ENCODE results near the gene LRRN2. TPM values are rescaled to one million over a fixed set of nuclear protein-coding genes. Genes with fewer than 3 reads are reported as not detected.

Gene LRRN2
- total and polyA plus RNA-seq, 2 donors (not counting 1 experiment from before 2014, with no cell fraction given), result not detected

GRCh38 chr1:204673209-204673608 is 12.3 kb downstream of the LRRN2 start:
- Histone ChIP-seq H3K27me3 (ENCODE audit: control insufficient read depth, insufficient read depth, low read length) (peaks cover 10% of the 10 kb centered on the region), H3K4me2 (ENCODE audit: extremely low read depth, insufficient read depth, low read length) (no peak overlapping the region), H3K79me2 (ENCODE audit: control insufficient read depth, insufficient read depth, low read length) (no peaks in the 10 kb centered on the region), H3K4me3 (replicated peaks in 1 of 4; ENCODE audit: control extremely low read depth in 1 of 4, insufficient read depth in 1 of 4, low read depth in 3 of 4, low read length in 4 of 4) (no peak overlapping the region), H3K27ac (ENCODE audit: insufficient read depth, low read length) (no peak overlapping the region), H2AFZ (ENCODE audit: low read length) (no peak overlapping the region), H3K36me3 (ENCODE audit: control insufficient read depth, insufficient read depth, low read length) (no peaks in the 10 kb centered on the region), H3K4me1 (ENCODE audit: control insufficient read depth, extremely low read depth, insufficient read depth, low read length) (peaks cover 7% of the 10 kb centered on the region), H3K9ac (ENCODE audit: insufficient read depth, low read length) (no peak overlapping the region), H4K20me1 (ENCODE audit: control insufficient read depth, extremely low read depth, insufficient read depth, low read length) (no peaks in the 10 kb centered on the region), H3K9me3 (ENCODE audit: control insufficient read depth, insufficient read depth, low read depth, low read length) (no peaks in the 10 kb centered on the region)
- TF ChIP-seq CTCF (conservative IDR thresholded peaks at IDR 0.05 in 1 of 2, IDR thresholded peaks at IDR 0.05 in 1 of 2; ENCODE audit: low read depth in 1 of 2, low read length in 2 of 2), result no peak
- DNase-seq (ENCODE audit: low read depth in 2 of 2), result no peak

GRCh38 chr1:204672482-204673121 is 12.9 kb downstream of the LRRN2 start:
- Histone ChIP-seq H4K20me1 (ENCODE audit: control insufficient read depth, extremely low read depth, insufficient read depth, low read length) (no peaks in the 10 kb centered on the region), H3K79me2 (ENCODE audit: control insufficient read depth, insufficient read depth, low read length) (no peaks in the 10 kb centered on the region), H2AFZ (ENCODE audit: low read length) (no peak overlapping the region), H3K27me3 (ENCODE audit: control insufficient read depth, insufficient read depth, low read length) (peaks cover 10% of the 10 kb centered on the region), H3K9ac (ENCODE audit: insufficient read depth, low read length) (no peak overlapping the region), H3K4me3 (replicated peaks in 1 of 4; ENCODE audit: control extremely low read depth in 1 of 4, insufficient read depth in 1 of 4, low read depth in 3 of 4, low read length in 4 of 4) (no peak overlapping the region), H3K27ac (ENCODE audit: insufficient read depth, low read length) (no peak overlapping the region), H3K9me3 (ENCODE audit: control insufficient read depth, insufficient read depth, low read depth, low read length) (no peaks in the 10 kb centered on the region), H3K36me3 (ENCODE audit: control insufficient read depth, insufficient read depth, low read length) (no peaks in the 10 kb centered on the region), H3K4me2 (ENCODE audit: extremely low read depth, insufficient read depth, low read length) (no peak overlapping the region), H3K4me1 (ENCODE audit: control insufficient read depth, extremely low read depth, insufficient read depth, low read length) (peaks cover 7% of the 10 kb centered on the region)
- TF ChIP-seq CTCF (conservative IDR thresholded peaks at IDR 0.05 in 1 of 2, IDR thresholded peaks at IDR 0.05 in 1 of 2; ENCODE audit: low read depth in 1 of 2, low read length in 2 of 2), result no peak
- TF ChIP-seq EZH2 (IDR thresholded peaks at IDR 0.05; ENCODE audit: low read length, missing control alignments), result no peak
- DNase-seq (ENCODE audit: low read depth in 2 of 2), result no peak

- no peaks in the 10 kb centered on the region for H3K36me3 ChIP-seq (ENCODE audit: control insufficient read depth, insufficient read depth, low read length)
- H3K4me3 ChIP-seq (replicated peaks in 1 of 4; ENCODE audit: control extremely low read depth in 1 of 4, insufficient read depth in 1 of 4, low read depth in 3 of 4, low read length in 4 of 4), result no peak overlapping the region
- no peak overlapping the region for H2AFZ ChIP-seq (ENCODE audit: low read length)
- no peaks in the 10 kb centered on the region for H3K9me3 ChIP-seq (ENCODE audit: control insufficient read depth, insufficient read depth, low read depth, low read length)
- TF ChIP-seq CTCF (conservative IDR thresholded peaks at IDR 0.05 in 1 of 2, IDR thresholded peaks at IDR 0.05 in 1 of 2; ENCODE audit: low read depth in 1 of 2, low read length in 2 of 2) (no peak), EZH2 (IDR thresholded peaks at IDR 0.05; ENCODE audit: low read length, missing control alignments) (no peak)
- H3K79me2 ChIP-seq (ENCODE audit: control insufficient read depth, insufficient read depth, low read length), result no peaks in the 10 kb centered on the region
- H3K27ac ChIP-seq (ENCODE audit: insufficient read depth, low read length), result no peak overlapping the region
- H3K9ac ChIP-seq (ENCODE audit: insufficient read depth, low read length), result no peak overlapping the region
- H3K4me2 ChIP-seq (ENCODE audit: extremely low read depth, insufficient read depth, low read length), result no peak overlapping the region
- no peaks in the 10 kb centered on the region for H4K20me1 ChIP-seq (ENCODE audit: control insufficient read depth, extremely low read depth, insufficient read depth, low read length)
- DNase-seq (ENCODE audit: low read depth in 2 of 2), result no peak
- H3K4me1 ChIP-seq (ENCODE audit: control insufficient read depth, extremely low read depth, insufficient read depth, low read length), result peaks cover 7% of the 10 kb centered on the region
- peaks cover 4% of the 10 kb centered on the region for H3K27me3 ChIP-seq (ENCODE audit: control insufficient read depth, insufficient read depth, low read length)
Observed at GRCh38 chr1:204672069-204672468, 13.5 kb downstream of the LRRN2 start.
